ENCODE data around the gene RAB3IL1. TPM values are rescaled to one million over a fixed set of nuclear protein-coding genes. Genes with fewer than 3 reads are reported as not detected.
A peak's percentile ranks its signal among the peaks of the same experiment; 100 is the strongest.

RAB3IL1 gene
- total and polyA plus RNA-seq, 2 of the 13 experiments (the other 11 are each of a cell fraction or from before 2014, with no cell fraction given): 1.2 to 2.0 TPM

DNA sequence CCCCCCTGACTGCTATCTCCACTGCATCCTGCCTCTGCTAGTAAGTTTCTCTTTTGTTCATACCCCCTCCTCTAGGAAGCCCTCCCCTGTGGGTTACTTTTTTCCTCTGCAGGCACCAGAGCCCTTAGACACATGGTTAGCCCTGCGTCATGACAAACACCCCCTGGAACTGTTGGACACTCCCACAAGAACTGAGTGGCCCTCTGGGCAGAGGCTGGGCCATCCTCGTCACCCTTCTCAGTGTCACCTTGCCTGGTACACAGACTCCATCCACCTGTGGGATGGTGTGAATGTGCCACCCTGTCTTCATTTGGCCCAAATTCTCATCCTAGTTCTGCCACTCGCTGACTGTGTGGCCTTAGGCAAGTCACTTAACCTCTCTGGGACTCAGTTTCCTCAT is 4.1 kb upstream of the RAB3IL1 start:
- BruUV-seq (replicated peaks): no TSS peak
- Histone ChIP-seq H3K79me2 (ENCODE audit: insufficient read depth, low read length) (no peaks in the 10 kb centered on the region), H3K4me2 (ENCODE audit: low read depth, low read length) (no peak overlapping the region), H3K9me3 (ENCODE audit: low read length) (no peaks in the 10 kb centered on the region), H3K4me1 (ENCODE audit: insufficient read depth, low read length) (peaks cover 61% of the 10 kb centered on the region), H3K27ac (ENCODE audit: extremely low read length, insufficient read depth, low read length) (no peak overlapping the region), H3K36me3 (replicated peaks in 1 of 2; ENCODE audit: control insufficient read depth in 1 of 2, insufficient read depth in 2 of 2, low read length in 2 of 2) (no peaks in the 10 kb centered on the region), H3K9ac (ENCODE audit: insufficient read depth, low read depth, low read length) (no peak overlapping the region), H3K4me3 (replicated peaks in 1 of 3; ENCODE audit: insufficient read depth in 1 of 3, low read depth in 2 of 3, low read length in 3 of 3) (no peak overlapping the region), H2AFZ (ENCODE audit: low read length) (no peak overlapping the region), H4K20me1 (ENCODE audit: insufficient read depth, low read length) (no peaks in the 10 kb centered on the region), H3K27me3 (ENCODE audit: control insufficient read depth in 1 of 2, insufficient read depth in 2 of 2, low read length in 2 of 2) (peaks cover 10 to 37% of the 10 kb centered on the region in 2 experiments)
- DNase-seq (ENCODE audit: low spot score): no peak
- TF ChIP-seq ZNF768 (CRISPR knock-in tag; IDR thresholded peaks at IDR 0.05) (peak; percentile 76), KDM1A (CRISPR knock-in tag; IDR thresholded peaks at IDR 0.05) (no peak)
- no peak for FAIRE-seq
- intact Hi-C loops (cut with micrococcal nuclease; ENCODE audit: unreplicated experiment): no loop called here
- in situ Hi-C loops (cut with HindIII; ENCODE audit: extremely low pct_ligation_motif_present, low pct_unique_long_range_greater_than_20kb): no loop called here
- ChIA-PET POLR2A (no interaction called here), CTCF (ENCODE audit: low intra/inter-chr PET ratio, low total read pairs) (no interaction called here)
- 38% methylated on average over 3 of the region's 3 CpGs for WGBS (ENCODE audit: low lambda C conversion rate)
- ATAC-seq: no peak

GRCh38 chr11:61919705-61920631 is 2.6 kb upstream of the RAB3IL1 start:
- Histone ChIP-seq H3K4me2 (ENCODE audit: low read depth, low read length) (peak overlapping the region; percentile 34; the same call in 1 of the 2 replicates), H3K27ac (ENCODE audit: extremely low read length, insufficient read depth, low read length) (no peak overlapping the region), H2AFZ (ENCODE audit: low read length) (no peak overlapping the region), H3K9ac (ENCODE audit: insufficient read depth, low read depth, low read length) (no peak overlapping the region), H3K9me3 (ENCODE audit: low read length) (no peaks in the 10 kb centered on the region), H3K4me3 (replicated peaks in 1 of 3; ENCODE audit: insufficient read depth in 1 of 3, low read depth in 2 of 3, low read length in 3 of 3) (peak overlapping the region in 1 of 3 experiments; percentile 20; a peak in 1 of 6 replicates), H4K20me1 (ENCODE audit: insufficient read depth, low read length) (no peaks in the 10 kb centered on the region), H3K79me2 (ENCODE audit: insufficient read depth, low read length) (no peaks in the 10 kb centered on the region), H3K27me3 (ENCODE audit: control insufficient read depth in 1 of 2, insufficient read depth in 2 of 2, low read length in 2 of 2) (peaks cover 11 to 39% of the 10 kb centered on the region in 2 experiments), H3K36me3 (replicated peaks in 1 of 2; ENCODE audit: control insufficient read depth in 1 of 2, insufficient read depth in 2 of 2, low read length in 2 of 2) (no peaks in the 10 kb centered on the region), H3K4me1 (ENCODE audit: insufficient read depth, low read length) (peaks cover 66% of the 10 kb centered on the region)
- POLR2A ChIA-PET: no interaction called here
- in situ Hi-C loops (cut with HindIII; ENCODE audit: extremely low pct_ligation_motif_present, low pct_unique_long_range_greater_than_20kb) (no loop called here), intact Hi-C loops (cut with micrococcal nuclease; ENCODE audit: unreplicated experiment) (no loop called here)
- ATAC-seq (no peak), FAIRE-seq (no peak), DNase-seq (ENCODE audit: low spot score) (no peak)
- CTCF ChIA-PET (ENCODE audit: low intra/inter-chr PET ratio, low total read pairs): no interaction called here
- BruUV-seq (replicated peaks): no TSS peak
- TF ChIP-seq HIVEP1 (CRISPR knock-in tag; IDR thresholded peaks at IDR 0.05): 0 out of 2 replicates have a peak, but pooled peaks have one; percentile 27
- TF ChIP-seq ZNF768 (CRISPR knock-in tag; IDR thresholded peaks at IDR 0.05): peak; percentile 96
- TF ChIP-seq SRY (CRISPR knock-in tag; IDR thresholded peaks at IDR 0.05): no peak
- 0 out of 2 replicates have a peak, but pooled peaks have one; percentile 19 for TF ChIP-seq KDM2A (CRISPR knock-in tag; IDR thresholded peaks at IDR 0.05; ENCODE audit: borderline replicate concordance, low read depth)
- no peak for TF ChIP-seq PHF8 (CRISPR knock-in tag; IDR thresholded peaks at IDR 0.05)
- TF ChIP-seq ZMYM3 (CRISPR knock-in tag; IDR thresholded peaks at IDR 0.05): peak; percentile 21; the same call in 1 of the 2 replicates
- WGBS (ENCODE audit: low lambda C conversion rate): no CpG with 5 or more reads among the region's 13 CpGs
